Ovary (tissue), 3 donors: ENCODE measurements around the gene STAT3.

ENCODE experiments used
- CTCF ChIP-seq, 3 donors: fragments of 450-650 bp in 2 of 3; fragments of 200-600 bp in 1 of 3; IDR thresholded peaks; one replicate each; pipeline versions ENCODE4 v1.5.1 to v1.8.0; 2016 to 2022; ENCODE audit warnings: antibody characterized with exemption in 3 of 3, mild to moderate bottlenecking in 1 of 3
- EP300 ChIP-seq: sonication (generic); formaldehyde crosslinking; IDR thresholded peaks from one replicate; pipeline ENCODE4 v1.6.1; 2017; ENCODE audit warnings: antibody characterized with exemption
- donor health status: DM: no; HTN: no; CAD: no.

GRCh38 chr17:42313389-42313772 is 74.9 kb downstream of the STAT3 start:
- TF ChIP-seq CTCF (IDR thresholded peaks at IDR 0.05), result no peak
- no peak for TF ChIP-seq EP300
